Osteoblast (primary cell): ENCODE data around the gene TRIL. TPM values are rescaled to one million over a fixed set of nuclear protein-coding genes. Genes with fewer than 3 reads are reported as not detected.
A peak's percentile ranks its signal among the peaks of the same experiment; 100 is the strongest.

ENCODE experiments used
- DNase-seq: peaks from one replicate; pipeline ENCODE4 v3.0.0; 2011; ENCODE audit warnings: low spot score, mixed read lengths; ENCODE audit not compliant: insufficient read length; ENCODE audit errors: missing footprints
- H2AFZ ChIP-seq: 2 replicates; pipeline ENCODE4 v1.6.0; 2011; ENCODE audit warnings: mild to moderate bottlenecking, low read length
- H3K27ac ChIP-seq: 2 replicates; pipeline ENCODE4 v1.5.1; 2011; ENCODE audit warnings: mild to moderate bottlenecking, low read depth, low read length, moderate library complexity
- H3K27me3 ChIP-seq: 2 replicates; pipeline ENCODE4 v1.6.0; 2012; ENCODE audit warnings: mild to moderate bottlenecking, control low read depth, inconsistent platforms, low read length, moderate library complexity; ENCODE audit not compliant: insufficient read depth
- H3K36me3 ChIP-seq: 2 replicates; pipeline ENCODE4 v1.5.1; 2011; ENCODE audit warnings: mild to moderate bottlenecking, low read length, control low read depth, moderate library complexity; ENCODE audit not compliant: insufficient read depth
- H3K4me1 ChIP-seq: 2 replicates; pipeline ENCODE4 v1.5.1; 2011; ENCODE audit warnings: mild to moderate bottlenecking, low read length, control low read depth, moderate library complexity; ENCODE audit not compliant: insufficient read depth
- H3K4me2 ChIP-seq: 2 replicates; pipeline ENCODE4 v1.6.0; 2011; ENCODE audit warnings: mild to moderate bottlenecking, low read length; ENCODE audit not compliant: insufficient read depth
- H3K4me3 ChIP-seq: fragments of 200-600 bp; sonication (generic); 3 replicates; pipeline ENCODE4 v1.5.1; 2012; ENCODE audit warnings: mild to moderate bottlenecking, low read length, inconsistent platforms; ENCODE audit not compliant: insufficient read depth
- H3K79me2 ChIP-seq: 2 replicates; pipeline ENCODE4 v1.6.0; 2012; ENCODE audit warnings: mild to moderate bottlenecking, low read length, control low read depth, inconsistent platforms; ENCODE audit not compliant: insufficient read depth
- H3K9me3 ChIP-seq: 2 replicates; pipeline ENCODE4 v1.5.1; 2011; ENCODE audit warnings: low read depth, low read length, control low read depth
- H4K20me1 ChIP-seq: 2 replicates; pipeline ENCODE4 v1.6.0; 2012; ENCODE audit warnings: mild to moderate bottlenecking, low read length, control low read depth; ENCODE audit not compliant: insufficient read depth
- CTCF ChIP-seq: IDR thresholded peaks from 2 replicates; pipeline ENCODE4 v1.5.1; 2011; ENCODE audit warnings: mild to moderate bottlenecking, low read depth, low read length, moderate library complexity; ENCODE audit errors: extremely low read depth
- total RNA-seq: library from RNA; depleted of rRNA; stranded (reverse); fragments of >200 nt; gene quantifications from 2 replicates; pipeline ENCODE4 v1.2.3, GENCODE V29; 2012

The TRIL gene
- total RNA-seq, 1 donor: 0.36 TPM

DNA sequence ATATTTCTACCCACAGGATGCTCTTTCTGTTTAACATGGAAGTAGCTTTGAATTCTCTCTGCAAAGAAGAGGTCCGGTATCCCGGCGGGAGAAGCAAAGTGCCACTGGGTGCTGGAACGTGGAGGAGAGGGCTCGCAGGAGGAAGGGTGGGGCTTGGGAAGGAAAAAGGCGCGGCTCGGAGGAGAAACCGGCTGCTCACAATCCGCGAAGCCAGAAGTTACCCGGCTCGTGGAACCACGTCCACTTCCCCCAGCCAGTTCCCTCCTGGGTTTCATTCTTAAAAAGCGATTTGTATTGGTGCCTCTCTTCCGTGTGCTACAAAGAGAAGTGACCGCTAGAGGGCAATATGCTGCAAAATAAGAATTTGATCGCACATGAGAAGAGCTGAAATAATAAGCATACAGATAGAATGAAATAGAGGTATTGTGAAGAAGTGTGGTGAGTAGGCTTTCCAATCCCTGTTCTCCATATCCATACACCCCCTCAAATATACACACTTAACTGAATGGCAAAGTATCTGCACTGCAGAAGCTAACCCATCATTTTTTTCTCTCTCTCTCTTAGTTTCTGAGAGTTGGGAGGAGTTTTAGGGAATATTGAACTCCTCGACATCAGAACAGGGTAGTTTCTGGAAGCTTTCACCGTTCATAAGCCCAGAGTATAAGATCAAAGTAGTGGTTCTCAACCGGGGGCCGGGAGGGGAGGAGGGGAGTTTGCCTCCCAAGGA is 31.1 kb downstream of the TRIL start:
- Histone ChIP-seq H3K36me3 (no peaks in the 10 kb centered on the region), H2AFZ (peak overlapping the region; percentile 95), H3K27me3 (peaks cover 29% of the 10 kb centered on the region), H4K20me1 (no peaks in the 10 kb centered on the region), H3K79me2 (no peaks in the 10 kb centered on the region), H3K4me3 (peak overlapping the region; percentile 81), H3K4me1 (peaks cover 11% of the 10 kb centered on the region), H3K4me2 (peak overlapping the region; percentile 93), H3K9me3 (no peaks in the 10 kb centered on the region), H3K27ac (peak overlapping the region; percentile 14)
- DNase-seq: peak; percentile 88
- TF ChIP-seq CTCF: peak; percentile 92

DNA sequence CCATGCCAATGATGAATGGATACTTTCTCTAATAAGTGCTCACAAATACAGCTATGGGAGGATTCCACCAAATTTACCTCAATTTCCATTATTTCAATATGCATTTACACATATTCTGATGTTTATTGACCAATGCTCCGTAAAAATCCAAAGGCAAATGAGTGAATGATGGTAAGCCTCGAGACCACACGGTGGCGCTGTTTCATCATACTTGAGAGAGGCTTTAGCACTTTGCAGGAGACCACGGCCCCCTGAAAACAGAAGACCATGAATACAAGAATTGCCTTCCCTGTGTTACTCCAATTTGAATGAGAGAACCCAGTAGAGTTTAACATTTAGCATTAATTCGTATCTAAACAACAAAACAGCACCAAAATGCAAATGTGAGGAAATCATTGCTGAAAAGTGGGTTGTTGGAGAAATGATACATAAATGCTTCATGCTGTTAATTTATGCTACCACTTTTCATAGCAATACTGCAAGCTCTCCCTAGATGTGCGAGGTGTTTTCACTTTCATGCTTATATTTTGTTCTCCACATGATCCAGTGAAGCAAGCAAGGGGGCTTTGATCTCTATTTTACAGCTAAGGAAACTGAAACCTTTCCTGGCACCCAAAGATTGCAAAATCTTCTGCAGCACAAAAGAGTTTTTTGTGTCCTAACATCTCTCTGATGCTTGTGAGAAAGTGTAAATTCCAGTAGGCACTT is 35.4 kb downstream of the TRIL start:
- Histone ChIP-seq H3K36me3 (no peaks in the 10 kb centered on the region), H3K9me3 (no peaks in the 10 kb centered on the region), H3K27me3 (peaks cover 24% of the 10 kb centered on the region), H2AFZ (no peak overlapping the region), H3K4me2 (peak overlapping the region; percentile 44), H3K4me3 (no peak overlapping the region), H3K27ac (no peak overlapping the region), H3K4me1 (peaks cover 20% of the 10 kb centered on the region), H4K20me1 (no peaks in the 10 kb centered on the region), H3K79me2 (no peaks in the 10 kb centered on the region)
- DNase-seq: no peak
- peak; percentile 86 for TF ChIP-seq CTCF

- Histone ChIP-seq H4K20me1 (no peaks in the 10 kb centered on the region), H3K27me3 (peaks cover 24% of the 10 kb centered on the region), H3K79me2 (no peaks in the 10 kb centered on the region), H3K36me3 (no peaks in the 10 kb centered on the region), H3K4me1 (peaks cover 20% of the 10 kb centered on the region), H2AFZ (peak overlapping the region; percentile 3), H3K9me3 (no peaks in the 10 kb centered on the region), H3K4me3 (no peak overlapping the region), H3K4me2 (peak overlapping the region; percentile 36), H3K27ac (no peak overlapping the region)
- peak; percentile 81 for TF ChIP-seq CTCF
- peak; percentile 68 for DNase-seq
These were observed 36.3 kb downstream of the TRIL start for GRCh38 chr7:28921822-28922221.

GRCh38 chr7:28920424-28920823 is 37.7 kb downstream of the TRIL start:
- Histone ChIP-seq H3K4me3 (no peak overlapping the region), H3K27ac (no peak overlapping the region), H3K4me2 (no peak overlapping the region), H3K9me3 (no peaks in the 10 kb centered on the region), H3K36me3 (no peaks in the 10 kb centered on the region), H3K4me1 (peaks cover 15% of the 10 kb centered on the region), H4K20me1 (no peaks in the 10 kb centered on the region), H2AFZ (no peak overlapping the region), H3K79me2 (no peaks in the 10 kb centered on the region), H3K27me3 (peaks cover 14% of the 10 kb centered on the region)
- TF ChIP-seq CTCF: no peak
- no peak for DNase-seq
